Lower lobe of right lung (tissue), 2 donors: Measurements from ENCODE around the gene RNASE2. TPM values are rescaled to one million over a fixed set of nuclear protein-coding genes. Genes with fewer than 3 reads are reported as not detected.
"Not testable (repeated sequence)": the region's sequence is repeated elsewhere in the genome, so short reads cannot be mapped to it uniquely, and the experiment has no call there.

Experiments used
- ATAC-seq, 2 donors: fragments of 200-7000 bp; cut with Tn5 transposase; one replicate each; pipeline ENCODE4 v1.9.1; 2020 to 2022; ENCODE audit warnings: mild to moderate bottlenecking in 2 of 2, moderate library complexity in 2 of 2
- DNase-seq: peaks from one replicate; pipeline ENCODE4 v3.0.0-alpha.2; 2020
- H3K27ac ChIP-seq: fragments of 200-600 bp; one replicate; pipeline ENCODE4 v1.8.0; 2022
- H3K27me3 ChIP-seq: fragments of 200-600 bp; one replicate; pipeline ENCODE4 v1.8.0; 2022; ENCODE audit warnings: low read depth
- H3K36me3 ChIP-seq: fragments of 200-600 bp; one replicate; pipeline ENCODE4 v1.8.0; 2022; ENCODE audit warnings: mild to moderate bottlenecking
- H3K4me1 ChIP-seq: fragments of 200-600 bp; one replicate; pipeline ENCODE4 v1.8.0; 2022
- H3K4me3 ChIP-seq: fragments of 200-600 bp; one replicate; pipeline ENCODE4 v1.8.0; 2022; ENCODE audit warnings: mild to moderate bottlenecking
- H3K9me3 ChIP-seq: fragments of 200-600 bp; one replicate; pipeline ENCODE4 v1.8.0; 2022
- intact Hi-C: fragments of 100-400 bp; cut with DNase I; formaldehyde crosslinking; loops from one replicate; pipeline ENCODE4 v1.11.0; 2022
- total RNA-seq: library from RNA; stranded (reverse); fragmentation: NEBNext Ultra II Directional; extraction: Animal tissue kit (Norgen Biotek cat#: 25700); gene quantifications from one replicate; pipeline ENCODE4 v1.2.1, GENCODE V29; 2021
- TF ChIP-seq, protein P1 (sequence below): fragments of 200-600 bp; IDR thresholded peaks from one replicate; pipeline ENCODE4 v1.8.0; 2022; ENCODE audit warnings: antibody characterized with exemption, mild to moderate bottlenecking
- donor health status: DM: no; HTN: yes; CAD: no; lungs with severe emphysema.

Gene RNASE2
- total RNA-seq, 1 donor from 2014 or later: 6.0 TPM

DNA sequence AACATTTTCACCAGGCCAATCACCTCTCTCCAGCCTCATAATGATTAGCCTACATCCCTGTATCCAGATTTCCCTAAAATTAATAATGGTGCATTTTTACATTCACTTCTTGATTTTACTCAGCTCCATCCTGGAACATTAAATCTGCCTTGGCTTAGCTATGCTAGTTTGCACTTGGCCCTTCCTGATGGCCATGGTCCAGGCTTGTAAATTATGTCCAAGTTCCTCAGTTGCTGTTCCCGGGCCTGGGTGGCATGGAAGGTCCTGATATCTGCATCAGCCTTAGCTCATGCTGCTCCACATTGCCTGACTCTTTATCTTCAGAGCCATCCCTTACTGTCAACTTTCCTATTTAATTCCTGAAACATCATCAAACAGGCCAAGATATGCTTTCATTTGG is 23.4 kb downstream of the RNASE2 start:
- DNase-seq (no peak), ATAC-seq (no peak)
- no peaks in the 10 kb centered on the region for H3K4me1 ChIP-seq
- no peaks in the 10 kb centered on the region for H3K36me3 ChIP-seq
- TF ChIP-seq, protein P1, sequence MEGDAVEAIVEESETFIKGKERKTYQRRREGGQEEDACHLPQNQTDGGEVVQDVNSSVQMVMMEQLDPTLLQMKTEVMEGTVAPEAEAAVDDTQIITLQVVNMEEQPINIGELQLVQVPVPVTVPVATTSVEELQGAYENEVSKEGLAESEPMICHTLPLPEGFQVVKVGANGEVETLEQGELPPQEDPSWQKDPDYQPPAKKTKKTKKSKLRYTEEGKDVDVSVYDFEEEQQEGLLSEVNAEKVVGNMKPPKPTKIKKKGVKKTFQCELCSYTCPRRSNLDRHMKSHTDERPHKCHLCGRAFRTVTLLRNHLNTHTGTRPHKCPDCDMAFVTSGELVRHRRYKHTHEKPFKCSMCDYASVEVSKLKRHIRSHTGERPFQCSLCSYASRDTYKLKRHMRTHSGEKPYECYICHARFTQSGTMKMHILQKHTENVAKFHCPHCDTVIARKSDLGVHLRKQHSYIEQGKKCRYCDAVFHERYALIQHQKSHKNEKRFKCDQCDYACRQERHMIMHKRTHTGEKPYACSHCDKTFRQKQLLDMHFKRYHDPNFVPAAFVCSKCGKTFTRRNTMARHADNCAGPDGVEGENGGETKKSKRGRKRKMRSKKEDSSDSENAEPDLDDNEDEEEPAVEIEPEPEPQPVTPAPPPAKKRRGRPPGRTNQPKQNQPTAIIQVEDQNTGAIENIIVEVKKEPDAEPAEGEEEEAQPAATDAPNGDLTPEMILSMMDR: no peak
- no peak overlapping the region for H3K27ac ChIP-seq
- intact Hi-C loops: no loop called here
- no peaks in the 10 kb centered on the region for H3K27me3 ChIP-seq
- no peaks in the 10 kb centered on the region for H3K9me3 ChIP-seq
- no peak overlapping the region for H3K4me3 ChIP-seq

DNA sequence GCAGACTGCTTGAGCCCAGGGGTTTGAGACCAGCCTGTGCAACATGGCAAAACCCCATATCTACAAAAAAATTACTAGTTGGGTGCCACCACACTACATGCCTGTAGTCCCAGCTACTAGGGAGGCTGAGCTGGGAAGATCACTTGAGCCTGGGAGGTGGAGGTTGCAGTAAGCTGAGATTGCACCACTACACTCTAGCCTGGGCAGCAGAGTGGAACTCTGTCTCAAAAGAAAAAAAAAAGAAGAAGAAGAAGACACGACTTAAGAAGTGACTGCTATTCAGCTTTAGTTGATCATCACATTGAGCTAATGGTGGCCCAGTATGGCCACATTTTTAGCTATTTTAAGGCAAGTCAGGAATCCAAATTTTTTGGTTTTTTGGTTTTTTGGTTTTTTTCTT is 25.6 kb downstream of the RNASE2 start:
- H3K4me3 ChIP-seq: no peak overlapping the region
- intact Hi-C loops: no loop called here
- no peaks in the 10 kb centered on the region for H3K27me3 ChIP-seq
- no peak for DNase-seq
- H3K27ac ChIP-seq: no peak overlapping the region
- H3K9me3 ChIP-seq: no peaks in the 10 kb centered on the region
- TF ChIP-seq, protein P1: no peak
- no peak for ATAC-seq
- no peaks in the 10 kb centered on the region for H3K36me3 ChIP-seq
- H3K4me1 ChIP-seq: no peaks in the 10 kb centered on the region

GRCh38 chr14:20982646-20983369 is 27.5 kb downstream of the RNASE2 start:
- Histone ChIP-seq H3K36me3 (no peaks in the 10 kb centered on the region), H3K4me1 (no peaks in the 10 kb centered on the region), H3K9me3 (no peaks in the 10 kb centered on the region), H3K27me3 (no peaks in the 10 kb centered on the region), H3K27ac (no peak overlapping the region), H3K4me3 (no peak overlapping the region)
- ATAC-seq: no peak
- intact Hi-C loops: no loop called here
- TF ChIP-seq, protein P1: no peak
- DNase-seq: no peak

GRCh38 chr14:20985650-20986049 is 30.4 kb downstream of the RNASE2 start:
- H3K9me3 ChIP-seq, H3K27ac ChIP-seq, H3K4me3 ChIP-seq, H3K36me3 ChIP-seq, intact Hi-C loops, ATAC-seq, DNase-seq, H3K27me3 ChIP-seq: not testable (repeated sequence)
- H3K4me1 ChIP-seq: peaks cover 14% of the 10 kb centered on the region

- no peaks in the 10 kb centered on the region for H3K27me3 ChIP-seq
- DNase-seq: no peak
- H3K4me1 ChIP-seq: peaks cover 26% of the 10 kb centered on the region
- intact Hi-C loops: no loop called here
- no peak overlapping the region for H3K4me3 ChIP-seq
- peaks cover 6% of the 10 kb centered on the region for H3K36me3 ChIP-seq
- TF ChIP-seq, protein P1: no peak
- no peak overlapping the region for H3K27ac ChIP-seq
- H3K9me3 ChIP-seq: no peaks in the 10 kb centered on the region
- ATAC-seq: no peak
Measured at GRCh38 chr14:20986811-20987210, 31.5 kb downstream of the RNASE2 start.

GRCh38 chr14:20988717-20989470 is 33.6 kb downstream of the RNASE2 start:
- TF ChIP-seq, protein P1: no peak
- Histone ChIP-seq H3K4me1 (peaks cover 27% of the 10 kb centered on the region), H3K9me3 (no peaks in the 10 kb centered on the region), H3K4me3 (peak overlapping the region; percentile 97), H3K27ac (peak overlapping the region; percentile 89), H3K27me3 (no peaks in the 10 kb centered on the region), H3K36me3 (peaks cover 27% of the 10 kb centered on the region)
- DNase-seq (no peak), ATAC-seq (no peak)
- intact Hi-C loops: no loop called here
